H1 (cell line): Measurements from ENCODE around the gene TSPAN9. TPM values are rescaled to one million over a fixed set of nuclear protein-coding genes. Genes with fewer than 3 reads are reported as not detected.

Experiments
- CTCF ChIA-PET: fragments of 300-600 bp; sonication (Branson Sonifier 250); formaldehyde crosslinking; loops from one replicate; lab custom pipeline; 2021; ENCODE audit not compliant: partially characterized antibody; lab: Charles Lee
- POLR2A ChIA-PET: fragments of 300-600 bp; sonication (Branson Sonifier 250); formaldehyde crosslinking; loops from one replicate; lab custom pipeline; 2021; ENCODE audit warnings: inconsistent platforms; ENCODE audit not compliant: partially characterized antibody; lab: Charles Lee
- DNase-seq, 2 experiments: peaks; one replicate each; pipeline versions ENCODE4 v3.0.0 to v3.0.0-alpha.2; 2010 to 2022; ENCODE audit warnings: low spot score in 2 of 2, low read depth in 1 of 2, mixed read lengths in 1 of 2
- FAIRE-seq: peaks from 2 replicates; lab custom pipeline; 2011; peaks lifted over from hg19 to GRCh38; lab: Jason Lieb, UNC
- H2AFZ ChIP-seq: 2 replicates; pipeline ENCODE4 v1.8.1; 2012; ENCODE audit warnings: low read length, inconsistent platforms
- H2AK5ac ChIP-seq: 2 replicates; pipeline ENCODE4 v1.6.1; 2013; ENCODE audit warnings: low read depth, low read length
- H2BK120ac ChIP-seq: replicated peaks from 2 replicates; pipeline ENCODE3; 2013; ENCODE audit warnings: low read depth, low read length, inconsistent platforms
- H2BK12ac ChIP-seq: 2 replicates; pipeline ENCODE4 v1.6.1; 2013; ENCODE audit warnings: low read depth, low read length
- H2BK15ac ChIP-seq: 2 replicates; pipeline ENCODE4 v1.6.1; 2013; ENCODE audit warnings: low read length
- H2BK20ac ChIP-seq: 2 replicates; pipeline ENCODE4 v1.6.1; 2013; ENCODE audit warnings: low read length
- H2BK5ac ChIP-seq: 2 replicates; pipeline ENCODE4 v1.6.1; 2013; ENCODE audit warnings: low read depth, low read length
- H3K14ac ChIP-seq: 2 replicates; pipeline ENCODE4 v1.6.1; 2013; ENCODE audit warnings: inconsistent platforms; ENCODE audit not compliant: insufficient read length
- H3K18ac ChIP-seq: 2 replicates; pipeline ENCODE4 v1.6.1; 2013; ENCODE audit warnings: low read length; ENCODE audit errors: extremely low read depth
- H3K23ac ChIP-seq: 2 replicates; pipeline ENCODE4 v1.6.1; 2013; ENCODE audit warnings: inconsistent platforms; ENCODE audit not compliant: insufficient read length
- H3K23me2 ChIP-seq: 2 replicates; pipeline ENCODE4 v1.6.1; 2013; ENCODE audit warnings: low read depth, low read length
- H3K27ac ChIP-seq: 2 replicates; pipeline ENCODE4 v1.6.1; 2011; ENCODE audit warnings: low read depth, low read length, inconsistent platforms
- H3K27me3 ChIP-seq, 4 experiments: replicated peaks in 1 of 4; 1 replicate in 1 of 4; 2 replicates in 3 of 4; pipeline versions ENCODE4 v1.6.1 to v1.8.1; 2011 to 2013; ENCODE audit warnings: low read length in 3 of 4, mild to moderate bottlenecking in 3 of 4, inconsistent platforms in 2 of 4, mixed read lengths in 2 of 4, moderate library complexity in 1 of 4; ENCODE audit not compliant: control insufficient read depth in 3 of 4, insufficient read depth in 3 of 4; ENCODE audit errors: extremely low read depth in 1 of 4
- H3K36me3 ChIP-seq, 4 experiments: 2 replicates each; pipeline versions ENCODE4 v1.6.1 to v1.8.1; 2011 to 2013; ENCODE audit warnings: mild to moderate bottlenecking in 4 of 4, low read length in 3 of 4, moderate library complexity in 2 of 4, control low read depth in 1 of 4, inconsistent platforms in 1 of 4; ENCODE audit not compliant: insufficient read depth in 4 of 4, control insufficient read depth in 2 of 4
- H3K4ac ChIP-seq: replicated peaks from 2 replicates; pipeline ENCODE3; 2013; ENCODE audit warnings: low read length, low read depth, mixed read lengths, inconsistent platforms; ENCODE audit not compliant: insufficient read length
- H3K4me1 ChIP-seq, 4 experiments: replicated peaks in 1 of 4; 1 replicate in 1 of 4; 2 replicates in 3 of 4; pipeline versions ENCODE4 v1.6.1 to v1.8.1; 2011 to 2013; ENCODE audit warnings: low read length in 3 of 4, inconsistent platforms in 2 of 4, mixed read lengths in 1 of 4; ENCODE audit not compliant: insufficient read depth in 4 of 4, control insufficient read depth in 3 of 4
- H3K4me2 ChIP-seq, 2 experiments: 2 replicates each; pipeline versions ENCODE4 v1.6.1 to v1.8.1; 2011 to 2013; ENCODE audit warnings: low read depth in 2 of 2, low read length in 2 of 2, control low read depth in 1 of 2, inconsistent platforms in 1 of 2, mild to moderate bottlenecking in 1 of 2; ENCODE audit not compliant: insufficient read depth in 1 of 2
- H3K4me3 ChIP-seq, 4 experiments: fragments of 200-600, 300-600 bp in 1 of 4; sonication (generic), shearing (Covaris generic), sonication (Bioruptor Twin) in 1 of 4; 2 replicates each; pipeline versions ENCODE4 v1.5.1 to v1.8.1; 2011 to 2016; ENCODE audit warnings: low read length in 4 of 4, low read depth in 3 of 4, control low read depth in 2 of 4, inconsistent platforms in 2 of 4, mild to moderate bottlenecking in 2 of 4, mixed read lengths in 1 of 4, moderate library complexity in 1 of 4; ENCODE audit not compliant: insufficient read depth in 2 of 4; ENCODE audit errors: extremely low read depth in 1 of 4
- H3K56ac ChIP-seq: replicated peaks from 2 replicates; pipeline ENCODE3; 2013; ENCODE audit warnings: low read depth, mild to moderate bottlenecking, mixed read lengths, low read length, inconsistent platforms; ENCODE audit not compliant: insufficient read length
- H3K79me1 ChIP-seq: 2 replicates; pipeline ENCODE4 v1.6.1; 2013; ENCODE audit warnings: low read depth, low read length, control low read depth
- H3K79me2 ChIP-seq, 2 experiments: 2 replicates each; pipeline versions ENCODE4 v1.6.1 to v1.8.1; 2012 to 2013; ENCODE audit warnings: low read length in 2 of 2, mild to moderate bottlenecking in 2 of 2, inconsistent platforms in 1 of 2; ENCODE audit not compliant: insufficient read depth in 2 of 2, control insufficient read depth in 1 of 2
- H3K9ac ChIP-seq, 4 experiments: replicated peaks in 1 of 4; 1 replicate in 1 of 4; 2 replicates in 3 of 4; pipeline versions ENCODE4 v1.6.1 to v1.8.1; 2011 to 2013; ENCODE audit warnings: low read depth in 3 of 4, low read length in 3 of 4, control low read depth in 2 of 4, mild to moderate bottlenecking in 2 of 4, moderate library complexity in 2 of 4, inconsistent platforms in 1 of 4; ENCODE audit errors: extremely low read depth in 1 of 4
- H3K9me3 ChIP-seq, 2 experiments: 2 replicates each; pipeline versions ENCODE4 v1.6.1 to v1.8.1; 2012 to 2013; ENCODE audit warnings: mild to moderate bottlenecking in 2 of 2, moderate library complexity in 2 of 2, control low read depth in 1 of 2, inconsistent platforms in 1 of 2, low read depth in 1 of 2, low read length in 1 of 2, mixed read lengths in 1 of 2; ENCODE audit not compliant: insufficient read depth in 2 of 2
- H4K20me1 ChIP-seq, 2 experiments: replicated peaks in 1 of 2; 2 replicates each; pipeline versions ENCODE3 to v1.8.1; 2011 to 2013; ENCODE audit warnings: inconsistent platforms in 2 of 2, low read length in 2 of 2, mild to moderate bottlenecking in 1 of 2; ENCODE audit not compliant: insufficient read depth in 2 of 2, control insufficient read depth in 1 of 2
- H4K5ac ChIP-seq: 2 replicates; pipeline ENCODE4 v1.6.1; 2013; ENCODE audit warnings: low read length, low read depth, mixed read lengths, inconsistent platforms; ENCODE audit not compliant: insufficient read length
- H4K8ac ChIP-seq: 2 replicates; pipeline ENCODE4 v1.8.0; 2013; ENCODE audit warnings: mild to moderate bottlenecking, moderate library complexity, low read length, inconsistent platforms; ENCODE audit not compliant: insufficient read depth; ENCODE audit errors: extremely low read depth
- H4K91ac ChIP-seq: replicated peaks from 2 replicates; pipeline ENCODE3; 2013; ENCODE audit warnings: low read length, mixed read lengths, inconsistent platforms; ENCODE audit not compliant: insufficient read length
- BACH1 ChIP-seq: IDR thresholded peaks from 2 replicates; pipeline ENCODE4 v1.6.1; 2012; ENCODE audit warnings: low read length, improper control_type of control experiment
- GABPA ChIP-seq: IDR thresholded peaks from 2 replicates; pipeline ENCODE4 v1.6.1; 2011; ENCODE audit warnings: mild to moderate bottlenecking, low read length, moderate library complexity, borderline replicate concordance; ENCODE audit not compliant: insufficient read depth
- KDM1A ChIP-seq: fragments of 200-600, 300-600 bp; sonication (generic); IDR thresholded peaks from 2 replicates; pipeline ENCODE4 v1.7.1; 2016; ENCODE audit warnings: mild to moderate bottlenecking, low read length, borderline replicate concordance
- NRF1 ChIP-seq: IDR thresholded peaks from 2 replicates; pipeline ENCODE4 v1.6.1; 2011; ENCODE audit warnings: mild to moderate bottlenecking, low read depth, low read length, improper control_type of control experiment
- PHF8 ChIP-seq: fragments of 200-600 bp; sonication (generic); conservative IDR thresholded peaks from 2 replicates; pipeline ENCODE4 v1.7.1; 2012; ENCODE audit warnings: low read depth, mild to moderate bottlenecking, inconsistent platforms, low read length, moderate library complexity
- RAD21 ChIP-seq, 2 experiments: IDR thresholded peaks in 1 of 2; conservative IDR thresholded peaks in 1 of 2; 2 replicates each; pipeline ENCODE4 v1.6.1; 2011; ENCODE audit warnings: low read depth in 2 of 2, low read length in 2 of 2, improper control_type of control experiment in 1 of 2, inconsistent platforms in 1 of 2, mild to moderate bottlenecking in 1 of 2, moderate library complexity in 1 of 2
- SAP30 ChIP-seq: fragments of 300-600 bp; sonication (generic); IDR thresholded peaks from 2 replicates; pipeline ENCODE4 v1.7.1; 2012; ENCODE audit warnings: low read length, moderate library complexity, mild to moderate bottlenecking, inconsistent platforms; ENCODE audit not compliant: insufficient read depth, insufficient replicate concordance
- SIRT6 ChIP-seq: IDR thresholded peaks from one replicate; pipeline ENCODE4 v1.7.1; 2012; ENCODE audit warnings: low read length, inconsistent platforms
- TEAD4 ChIP-seq: IDR thresholded peaks from 2 replicates; pipeline ENCODE4 v1.6.1; 2012; ENCODE audit warnings: low read depth, low read length, inconsistent platforms, mixed read lengths
- YY1 ChIP-seq: IDR thresholded peaks from 2 replicates; pipeline ENCODE4 v1.6.1; 2011; ENCODE audit warnings: low read depth, mild to moderate bottlenecking, low read length
- WGBS, 2 experiments: shearing (Covaris generic) in 1 of 2; methylation state at CpG; one replicate each; pipeline versions ENCODE4 v1.1.6 to v1.1.7; 2013 to 2015; ENCODE audit warnings: low lambda C conversion rate in 2 of 2, mixed read lengths in 2 of 2, inconsistent platforms in 1 of 2, low coverage in 1 of 2, missing lambda C conversion rate in 1 of 2; ENCODE audit not compliant: insufficient replicate concordance in 2 of 2, insufficient coverage in 1 of 2, insufficient read length in 1 of 2; ENCODE audit errors: extremely low coverage in 1 of 2, missing lambda C conversion rate in 1 of 2; 5-methylcytosine and 5-hydroxymethylcytosine counted together
- polyA plus RNA-seq, 7 experiments: library from polyadenylated mRNA; depleted of rRNA in 3 of 7; stranded (reverse) in 5 of 7; unstranded in 2 of 7; fragments of >200 nt in 5 of 7; fragments of 200-250 nt in 2 of 7; gene quantifications; 1 replicate in 5 of 7; 2 replicates in 1 of 7; 4 replicates in 1 of 7; pipeline versions ENCODE4 v1.2.1 to v1.2.3, GENCODE V29; 2011 to 2013; ENCODE audit warnings: missing spikeins in 2 of 7, mixed read lengths in 2 of 7
- total RNA-seq: library from RNA; stranded (reverse); fragmentation: NEBNext Ultra II Directional; extraction: Animal tissue kit (Norgen Biotek cat#: 25700); gene quantifications from 2 replicates; pipeline ENCODE4 v1.2.1, GENCODE V29; 2021
- TF ChIP-seq, protein P1 (sequence below): IDR thresholded peaks from 2 replicates; pipeline ENCODE4 v1.6.1; 2012; ENCODE audit warnings: inconsistent platforms

Gene TSPAN9
- total and polyA plus RNA-seq, 2 of the 8 experiments (the other 6 are each of a cell fraction or from before 2014, with no cell fraction given) = 11.5 to 29.1 TPM

- Histone ChIP-seq H3K23me2 (no peaks in the 10 kb centered on the region), H2AFZ (peak overlapping the region; percentile 85; the same call in 1 of the 2 replicates), H3K4me2 (no peak overlapping the region), H2BK15ac (peak overlapping the region; percentile 99; the same call in 1 of the 2 replicates), H2BK5ac (no peak overlapping the region), H2BK12ac (0 out of 2 replicates have a peak overlapping the region, but pooled peaks have one; percentile 23), H3K4me3 (no peak overlapping the region), H3K79me1 (no peaks in the 10 kb centered on the region), H3K18ac (peak overlapping the region; percentile 75; the same call in 1 of the 2 replicates), H4K91ac (peak overlapping the region; percentile 52), H3K36me3 (no peaks in the 10 kb centered on the region), H3K23ac (no peak overlapping the region), H2BK120ac (no peak overlapping the region), H4K20me1 (no peaks in the 10 kb centered on the region), H4K5ac (no peak overlapping the region), H3K27me3 (peaks cover 0 to 4% (median 2%) of the 10 kb centered on the region in 4 experiments; a peak in 2 of 7 replicates), H3K4ac (no peak overlapping the region), H2AK5ac (no peak overlapping the region), H4K8ac (no peak overlapping the region; the same call in 1 of the 2 replicates), H3K27ac (no peak overlapping the region), H3K4me1 (peaks cover 0 to 13% (median 4%) of the 10 kb centered on the region in 4 experiments; a peak in 5 of 7 replicates), H3K56ac (no peak overlapping the region), H3K9ac (no peak overlapping the region), H2BK20ac (no peak overlapping the region), H3K14ac (no peak overlapping the region), H3K79me2 (no peaks in the 10 kb centered on the region), H3K9me3 (no peaks in the 10 kb centered on the region)
- DNase-seq (no peak), FAIRE-seq (no peak)
- POLR2A ChIA-PET = interaction anchor here (0.8 to 1.3 kb wide), 3 partner anchors 41 to 306 kb away, joined by 3 read pairs; no protein-coding TSS in a partner anchor
- CTCF ChIA-PET = interaction anchor here (0.7 to 7.6 kb wide), 126 partner anchors 8 to 536 kb away, joined by 3 to 203 read pairs (median 5); partner anchors contain the start of gene CRACR2A
- WGBS, 2 experiments = 66% methylated on average over 9 of the region's 10 CpGs; no CpG with 5 or more reads in 1 of the 2 experiments
- TF ChIP-seq BACH1 (no peak), SIRT6 (no peak), PHF8 (no peak), KDM1A (no peak), GABPA (no peak), RAD21 (IDR thresholded peaks at IDR 0.05 in 1 of 2, conservative IDR thresholded peaks at IDR 0.05 in 1 of 2; ENCODE audit: low read depth in 2 of 2, low read length in 2 of 2) (no peak), TEAD4 (no peak), YY1 (no peak), SAP30 (no peak), NRF1 (no peak)
- TF ChIP-seq, protein P1, sequence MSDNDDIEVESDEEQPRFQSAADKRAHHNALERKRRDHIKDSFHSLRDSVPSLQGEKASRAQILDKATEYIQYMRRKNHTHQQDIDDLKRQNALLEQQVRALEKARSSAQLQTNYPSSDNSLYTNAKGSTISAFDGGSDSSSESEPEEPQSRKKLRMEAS = peak; percentile 58; the same call in 1 of the 2 replicates
These were observed 223.7 kb downstream of the TSPAN9 start for GRCh38 chr12:3300833-3301401.
